Hematopoietic multipotent progenitor cell (in vitro differentiated cells): Measurements from ENCODE around the gene UBAP2L. TPM values are rescaled to one million over a fixed set of nuclear protein-coding genes. Genes with fewer than 3 reads are reported as not detected.

Experiments used
- DNase-seq, 3 donors: peaks; one replicate each; pipeline ENCODE4 v3.0.0-alpha.2; 2011 to 2015; ENCODE audit warnings: low read depth in 2 of 3, low spot score in 2 of 3
- total RNA-seq: library from RNA; depleted of rRNA; stranded (reverse); fragments of >200 nt; gene quantifications from one replicate; pipeline ENCODE4 v1.2.3, GENCODE V29; 2012

Gene UBAP2L
- 83.2 TPM for total RNA-seq

- peak; percentile 97 to 99 (median 99) for DNase-seq
Observed at GRCh38 chr1:154220071-154220969, at the start of gene UBAP2L. Gene UBAP2L (plus strand): TSS chr1:154220955. CDS start chr1:154225124, 4,169 bp downstream.

- DNase-seq: no peak
Observed at GRCh38 chr1:154171223-154171583, 49.6 kb upstream of the UBAP2L start.

- DNase-seq: no peak
Observed at GRCh38 chr1:154171880-154172279, 48.9 kb upstream of the UBAP2L start.

- DNase-seq: no peak
Observed at GRCh38 chr1:154174654-154175053, 46.1 kb upstream of the UBAP2L start.

GRCh38 chr1:154176337-154176736 lies 44.4 kb upstream of the UBAP2L start:
- peak in 1 of 3 donors; percentile 43 for DNase-seq

- DNase-seq: peak in 1 of 3 donors; percentile 60
Observed at GRCh38 chr1:154178013-154178412, 42.7 kb upstream of the UBAP2L start.

GRCh38 chr1:154178911-154179811 lies 41.6 kb upstream of the UBAP2L start:
- DNase-seq: no peak

- peak in 1 of 3 donors; percentile 65 for DNase-seq
Observed at GRCh38 chr1:154179946-154180687, 40.6 kb upstream of the UBAP2L start.

GRCh38 chr1:154181944-154182343 lies 38.8 kb upstream of the UBAP2L start:
- DNase-seq: no peak

- peak in 2 of 3 donors; percentile 96 to 98 for DNase-seq
Observed at GRCh38 chr1:154182344-154183045, 38.3 kb upstream of the UBAP2L start.

GRCh38 chr1:154183046-154183915 lies 37.5 kb upstream of the UBAP2L start:
- peak; percentile 80 to 96 (median 95) for DNase-seq

- peak in 2 of 3 donors; percentile 72 to 87 for DNase-seq
Observed at GRCh38 chr1:154186177-154186576, 34.6 kb upstream of the UBAP2L start.

GRCh38 chr1:154186852-154187501 lies 33.8 kb upstream of the UBAP2L start:
- DNase-seq: no peak

- no peak for DNase-seq
Observed at GRCh38 chr1:154190550-154190949, 30.2 kb upstream of the UBAP2L start.

- DNase-seq: peak in 1 of 3 donors; percentile 38
Observed at GRCh38 chr1:154191990-154192461, 28.7 kb upstream of the UBAP2L start, which contains the start of gene TPM3. Gene TPM3 (minus strand): TSS chr1:154192100. CDS start chr1:154192018, 82 bp downstream.

GRCh38 chr1:154192476-154192875 lies 28.3 kb upstream of the UBAP2L start:
- no peak for DNase-seq

- no peak for DNase-seq
Observed at GRCh38 chr1:154193821-154194220, 26.9 kb upstream of the UBAP2L start.
